Muscle of leg (tissue), 9 donors: ENCODE data around the gene RLF. TPM values are rescaled to one million over a fixed set of nuclear protein-coding genes. Genes with fewer than 3 reads are reported as not detected.

Source experiments
- polyA plus RNA-seq, 8 donors: library from polyadenylated mRNA; unstranded; fragments of 120-200 nt; gene quantifications; one replicate each; pipeline versions ENCODE4 v1.2.1 to v1.2.3, GENCODE V29; 2013; ENCODE audit warnings: inconsistent platforms in 1 of 8, low replicate concordance in 1 of 8; ENCODE audit not compliant: insufficient read length in 8 of 8, insufficient read depth in 1 of 8
- total RNA-seq: library from RNA; stranded (reverse); fragments of 120-200 nt; gene quantifications from one replicate; pipeline ENCODE4 v1.2.4, GENCODE V29; 2013

The RLF gene
- total and polyA plus RNA-seq, 9 donors = 11.4 to 21.6 (median 14.0) TPM

Other genes starting within 250 kb of the RLF start
- gene MFSD2A, start 206.2 kb upstream of the RLF start, total RNA-seq = 0.62 TPM
- 1 to 10 TPM in 7 of 8 donors, under 1 TPM in 1; 0.87 to 6.8 (median 1.9) TPM for gene MFSD2A, start 206.2 kb upstream of the RLF start, polyA plus RNA-seq
- 77.0 TPM for gene CAP1, start 120.7 kb upstream of the RLF start, total RNA-seq
- gene CAP1, start 120.7 kb upstream of the RLF start, polyA plus RNA-seq = 100 to 1,000 TPM in 2 of 8 donors, 10 to 100 TPM in 6; 75.3 to 110 (median 82.0) TPM
- gene PPT1, start 64.1 kb upstream of the RLF start, total RNA-seq = 38.9 TPM
- gene PPT1, start 64.1 kb upstream of the RLF start, polyA plus RNA-seq = 10 to 100 TPM; 43.1 to 68.4 (median 47.1) TPM
- not detected for gene TMCO2, start 86.5 kb downstream of the RLF start, total RNA-seq
- gene TMCO2, start 86.5 kb downstream of the RLF start, polyA plus RNA-seq = not detected
- 20.3 TPM for gene ZMPSTE24, start 96.8 kb downstream of the RLF start, total RNA-seq
- 10 to 100 TPM; 23.3 to 32.7 (median 25.6) TPM for gene ZMPSTE24, start 96.8 kb downstream of the RLF start, polyA plus RNA-seq
- gene COL9A2, start 155.9 kb downstream of the RLF start, total RNA-seq = 2.6 TPM
- 1 to 10 TPM; 1.0 to 4.8 (median 1.7) TPM for gene COL9A2, start 155.9 kb downstream of the RLF start, polyA plus RNA-seq
- gene SMAP2, start 212.3 kb downstream of the RLF start, total RNA-seq = 14.0 TPM
- 10 to 100 TPM; 15.0 to 20.1 (median 17.3) TPM for gene SMAP2, start 212.3 kb downstream of the RLF start, polyA plus RNA-seq